Activated CD8-positive, alpha-beta memory T cell treated with anti-CD3 and anti-CD28 coated beads for 24 hours (primary cell): Measurements from ENCODE around the gene FOXD2.
"Not testable (repeated sequence)": the region's sequence is repeated elsewhere in the genome, so short reads cannot be mapped to it uniquely, and the experiment has no call there.

Experiments used
- DNase-seq: peaks from one replicate; pipeline ENCODE4 v3.0.0-alpha.2; 2020

FOXD2 gene

DNA sequence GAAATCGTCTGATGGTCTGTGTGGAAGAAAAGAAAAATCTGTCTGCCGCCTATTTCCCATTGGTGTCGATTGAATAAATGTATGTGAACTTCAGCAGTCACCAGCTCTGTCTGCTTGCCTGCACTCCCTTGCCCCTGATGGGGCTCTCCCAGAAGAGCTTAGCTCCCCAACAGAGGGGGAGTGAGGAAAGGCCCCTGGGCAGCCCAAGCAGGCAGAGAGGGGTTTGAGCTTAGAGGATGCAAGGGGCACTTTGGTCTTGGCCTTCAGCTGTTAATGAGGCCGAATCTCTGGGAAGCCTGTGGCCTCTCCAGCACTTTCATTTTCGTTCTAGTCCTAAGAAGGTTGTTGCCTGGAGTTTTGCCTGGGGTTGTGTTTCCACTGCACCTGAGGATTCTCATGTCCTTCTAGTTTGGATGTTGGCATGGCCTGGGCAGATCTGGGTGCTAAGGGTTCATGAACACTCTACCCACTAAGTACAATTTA is 2.8 kb downstream of the FOXD2 start:
- DNase-seq: no peak

DNA sequence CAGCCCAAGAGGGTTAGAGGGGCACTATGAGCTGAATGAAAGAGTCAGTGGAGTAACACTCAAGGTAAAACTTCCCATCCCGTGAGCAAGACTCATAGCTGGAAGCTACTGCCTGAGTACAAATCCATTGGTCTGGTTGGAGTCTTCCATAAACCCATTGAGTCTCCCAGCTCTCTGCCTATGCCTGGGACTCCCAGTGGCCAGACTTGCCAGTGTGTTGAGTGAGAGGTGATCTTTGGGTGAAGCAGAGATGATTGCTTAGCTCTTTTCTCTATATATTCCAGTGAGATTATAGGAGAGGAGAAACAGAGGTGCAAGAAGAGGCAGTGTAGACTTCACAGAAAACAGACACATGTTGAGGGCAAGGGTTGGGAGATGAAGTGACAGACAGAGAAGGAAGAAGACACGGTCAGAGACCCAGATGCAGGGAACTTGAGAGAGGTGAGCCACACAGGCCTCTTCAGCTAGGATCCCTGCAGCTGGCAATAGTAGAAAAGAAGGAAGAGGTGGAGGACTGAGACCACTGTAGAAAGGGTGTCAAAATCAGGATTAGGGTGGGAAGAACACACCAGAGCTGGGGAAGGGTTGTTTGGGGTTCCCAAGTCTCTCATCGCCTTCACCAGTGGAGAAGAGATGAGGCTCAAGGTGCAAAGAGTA is 3.7 kb downstream of the FOXD2 start:
- no peak for DNase-seq

DNA sequence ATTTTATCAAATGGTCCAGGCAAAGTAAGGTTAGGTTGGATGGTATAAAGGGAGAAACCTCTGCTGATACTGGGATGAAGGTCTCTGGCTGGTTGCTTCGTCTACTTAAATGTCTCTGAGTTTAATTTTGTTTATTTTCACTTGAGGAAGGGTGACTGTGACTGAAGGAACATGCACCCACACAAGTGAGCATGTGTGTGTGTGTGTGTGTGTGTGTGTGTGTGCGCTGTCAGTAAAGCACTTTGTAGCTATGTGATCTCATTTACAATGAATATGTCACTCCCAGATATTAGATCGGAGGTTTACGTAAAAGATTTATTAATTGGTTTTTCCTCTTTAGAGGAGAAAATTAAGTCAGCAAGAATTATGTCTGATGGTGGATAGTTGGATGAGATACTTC is 4.4 kb downstream of the FOXD2 start:
- no peak for DNase-seq

DNA sequence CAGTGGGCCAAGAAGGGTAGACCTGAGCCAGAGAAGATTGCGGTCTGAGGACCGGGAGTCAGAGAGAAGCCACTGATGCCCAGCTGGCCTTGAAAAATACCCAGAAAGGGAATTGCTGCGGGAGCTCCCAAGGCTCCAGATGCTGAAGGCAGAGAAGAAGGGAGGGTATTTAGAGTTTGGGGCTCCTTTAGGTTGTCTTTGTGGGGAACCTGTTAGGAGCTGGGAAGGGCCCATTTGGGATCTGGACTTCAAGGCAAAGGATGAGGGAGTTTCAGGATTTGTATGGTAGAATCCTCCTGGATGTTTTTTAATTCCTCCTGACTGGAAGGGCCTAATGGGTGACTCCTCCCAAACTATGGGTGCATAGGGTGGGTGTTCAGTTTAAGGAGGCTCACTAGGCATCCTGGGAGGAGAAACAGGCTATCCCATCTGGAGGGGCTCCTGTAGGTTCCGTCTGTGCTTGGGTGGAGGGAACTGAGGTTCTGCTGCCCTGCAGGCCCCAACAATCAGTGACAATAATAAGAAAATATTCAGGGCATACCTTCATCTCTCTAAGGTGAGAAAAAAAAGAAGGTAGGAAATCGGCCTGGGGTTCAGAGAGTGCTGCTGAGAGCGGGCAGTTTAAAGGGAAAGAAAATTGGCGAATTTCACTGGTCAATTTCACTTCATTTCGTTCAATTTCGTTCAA is 5.1 kb downstream of the FOXD2 start:
- DNase-seq: no peak

DNA sequence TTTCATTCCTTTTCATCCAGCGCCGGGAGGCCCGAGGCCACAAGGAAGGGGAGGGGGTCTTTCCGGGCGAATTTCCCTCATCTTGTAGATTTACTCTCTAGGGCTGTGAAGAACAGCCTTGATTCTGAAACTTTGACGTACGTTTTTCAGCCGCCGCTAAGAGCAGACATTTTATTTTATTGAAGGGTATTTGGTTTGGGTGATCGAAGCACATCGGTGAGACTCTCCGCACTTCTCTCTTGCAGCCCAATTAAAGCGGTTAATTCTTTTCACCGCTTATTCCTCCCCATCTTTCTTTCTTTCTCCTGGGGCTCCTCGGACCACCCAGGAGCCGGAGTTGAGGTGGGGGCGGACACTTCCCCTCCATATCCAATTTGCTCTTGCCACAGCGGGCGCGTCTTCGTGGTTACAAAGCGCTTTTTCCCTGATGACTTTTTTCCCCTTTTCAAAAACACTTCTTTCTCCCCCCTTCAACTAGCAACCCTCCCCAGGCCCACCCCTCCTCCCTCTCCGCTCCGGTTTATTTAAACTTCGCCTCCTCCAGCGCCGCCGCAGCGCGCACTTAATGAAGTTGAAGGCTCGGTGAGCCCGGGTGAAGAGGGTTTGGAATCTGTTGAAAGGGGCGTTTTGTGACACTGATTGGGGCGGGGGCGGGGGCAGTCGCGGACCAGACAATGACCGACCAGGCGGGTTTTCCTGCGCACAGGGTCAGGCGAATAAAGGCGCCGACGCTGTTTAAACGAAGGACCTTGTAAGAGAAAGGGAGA is 5.9 kb downstream of the FOXD2 start:
- no peak for DNase-seq

DNA sequence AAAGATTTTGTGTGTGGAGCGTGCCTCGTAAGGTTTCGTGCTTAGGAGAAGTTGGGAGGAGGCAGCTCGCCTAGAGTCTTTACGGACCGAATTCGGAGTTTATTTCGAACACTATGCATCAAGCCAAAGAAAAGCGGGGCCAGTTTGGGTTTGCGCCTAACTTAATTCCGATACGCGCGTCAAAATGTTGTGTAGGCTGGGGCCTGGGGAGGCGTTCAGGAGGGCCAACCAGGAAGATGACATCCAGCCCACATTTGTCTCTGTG is 6.4 kb downstream of the FOXD2 start:
- DNase-seq: no peak

DNA sequence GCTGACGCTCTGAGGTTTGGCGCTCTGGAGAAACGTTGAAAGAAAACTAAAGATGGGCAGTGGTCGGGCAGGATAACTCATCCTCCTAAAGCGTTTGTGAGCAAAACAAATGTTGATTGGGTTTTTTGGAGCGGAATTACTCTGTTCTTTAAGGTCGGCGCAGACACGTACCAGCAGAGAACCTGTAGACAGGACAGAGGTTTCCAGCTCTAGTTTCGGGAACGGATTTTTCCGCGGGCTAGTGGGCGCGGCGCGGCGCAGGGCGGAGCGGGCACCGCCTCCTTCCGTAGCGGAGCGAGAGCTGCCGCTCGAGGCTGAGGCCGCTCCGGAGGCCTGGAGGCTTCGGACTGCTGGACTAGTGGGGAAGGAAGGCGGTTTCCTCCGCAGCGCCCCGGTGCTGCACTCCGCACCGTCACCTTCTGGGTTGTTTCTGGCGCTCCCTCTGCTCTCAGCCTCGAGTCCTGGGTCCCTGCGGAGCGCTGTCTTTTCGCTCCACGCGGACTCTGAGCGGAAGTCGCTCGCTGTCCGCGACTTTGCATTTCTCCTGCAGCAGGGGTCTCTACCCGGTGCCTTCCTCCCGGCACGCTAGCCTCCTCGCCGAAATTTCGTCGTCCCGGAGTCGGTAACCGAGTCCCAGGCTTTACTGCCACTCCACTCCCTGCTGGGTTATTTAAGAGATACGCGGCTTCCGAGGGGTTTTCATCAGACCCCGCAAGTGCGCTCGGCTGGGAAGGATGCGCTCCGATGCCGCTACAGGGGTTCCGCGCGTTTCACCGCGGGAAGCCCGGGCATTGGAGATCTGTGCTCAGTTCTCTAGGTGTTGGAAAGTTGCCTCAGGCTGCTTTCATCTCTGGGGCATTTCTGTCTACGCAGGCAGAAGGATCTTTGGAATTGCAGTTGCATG is 7.0 kb downstream of the FOXD2 start:
- peak; percentile 70 for DNase-seq

DNA sequence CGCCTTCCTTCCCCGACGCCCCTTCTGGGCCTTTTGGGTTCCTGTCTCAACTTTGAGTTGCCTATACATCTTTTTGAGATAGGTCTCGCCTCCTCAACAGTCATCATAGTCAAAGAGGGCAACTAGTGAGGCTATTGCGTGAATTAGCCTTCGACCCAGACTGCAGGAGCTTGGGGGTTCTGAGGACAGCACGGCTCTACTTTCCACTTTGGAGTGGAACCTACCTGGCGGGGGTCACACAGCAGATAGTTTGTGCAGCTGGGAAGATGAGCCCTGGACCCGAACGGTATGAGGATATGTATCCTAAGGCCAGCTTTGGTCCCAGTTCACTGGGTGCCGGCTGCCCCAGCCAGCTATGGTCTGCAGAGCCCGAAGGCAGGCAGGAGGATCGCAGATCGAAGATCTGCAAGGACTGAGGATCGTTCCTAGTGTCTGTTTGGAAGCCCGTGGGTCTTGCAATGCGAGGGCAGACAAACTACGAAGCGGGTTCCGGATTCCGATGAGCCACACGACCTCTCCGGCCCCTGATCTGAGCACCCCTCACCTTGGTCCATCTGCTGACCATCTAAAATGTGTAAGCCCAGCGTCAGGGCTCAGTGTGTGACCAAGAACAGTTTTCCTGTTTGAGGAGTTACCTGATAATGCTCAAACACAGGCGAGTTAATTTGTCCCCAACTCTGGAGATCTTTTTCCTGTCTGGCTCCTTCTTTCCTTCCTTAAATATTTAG is 8.1 kb downstream of the FOXD2 start:
- DNase-seq: no peak

DNA sequence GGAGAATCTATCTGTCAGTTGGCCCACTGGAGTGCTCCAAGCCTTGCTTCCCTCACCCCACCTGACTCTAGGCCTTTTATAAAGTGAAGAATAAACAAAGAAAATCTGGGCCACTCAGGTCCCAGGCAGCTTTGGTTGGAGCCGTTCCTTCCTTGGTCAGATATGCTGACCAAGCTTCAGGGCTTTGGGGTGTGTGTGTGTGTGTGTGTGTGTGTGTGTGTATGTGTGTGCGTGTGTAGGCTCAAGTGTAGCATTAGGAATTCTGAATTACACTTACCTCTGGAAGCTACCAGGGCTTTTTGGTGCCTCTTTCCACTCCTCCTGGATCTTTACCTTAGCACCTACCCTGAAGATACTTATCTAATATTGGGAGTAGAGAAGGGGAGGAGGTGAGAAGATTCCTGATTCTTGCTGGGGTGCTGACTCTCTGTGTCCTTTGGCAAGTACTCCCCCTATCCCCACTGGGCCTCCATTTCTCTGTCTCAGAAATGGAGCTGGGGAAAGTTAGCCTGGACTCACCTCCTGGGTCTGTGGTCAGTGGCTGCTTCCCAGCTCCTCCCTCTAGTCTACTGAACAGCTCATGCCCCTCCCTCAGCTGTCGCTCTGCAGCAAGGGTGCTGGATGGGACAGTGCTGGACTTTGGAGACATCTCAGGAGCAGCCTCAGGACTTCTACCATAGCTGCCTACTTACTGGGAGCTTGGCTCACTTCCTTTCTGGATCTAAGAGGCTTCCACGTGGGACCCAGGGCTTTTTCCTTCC is 10.8 kb downstream of the FOXD2 start:
- DNase-seq: no peak

DNA sequence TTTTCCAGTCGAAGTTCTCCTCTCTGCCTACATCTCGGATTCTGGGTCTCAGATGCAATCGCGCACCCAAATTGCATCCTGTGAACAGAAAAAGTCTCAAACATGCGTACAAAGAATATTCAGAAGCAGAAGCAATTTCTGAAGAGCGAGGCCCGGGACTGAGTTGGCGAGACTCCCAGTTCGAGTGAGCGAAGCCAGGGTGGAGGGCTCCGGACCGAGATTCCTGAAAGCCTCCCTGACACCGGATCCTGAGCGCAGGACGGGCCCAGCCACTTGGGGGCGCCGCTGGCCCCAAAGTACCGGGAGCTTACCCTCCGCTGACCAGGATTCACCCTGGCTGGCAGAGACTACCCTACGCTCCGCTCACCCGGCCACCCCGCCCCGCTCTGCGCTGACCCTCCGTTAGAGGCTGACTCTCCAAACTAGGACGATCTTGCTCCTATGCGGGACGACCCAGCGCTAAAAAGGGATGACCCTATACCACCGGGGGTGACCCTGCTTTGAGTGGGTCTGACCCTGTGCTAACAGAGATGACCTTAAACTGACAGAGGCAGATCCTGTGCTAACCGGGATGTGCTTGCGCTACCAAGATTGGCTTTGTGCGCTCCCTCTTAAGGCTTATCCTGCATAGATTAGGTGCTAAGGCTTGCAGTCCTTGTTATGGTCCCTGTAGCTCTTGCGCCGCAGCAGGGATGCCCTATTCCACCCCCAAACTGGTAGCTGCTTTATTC is 12.1 kb downstream of the FOXD2 start:
- no peak for DNase-seq

DNA sequence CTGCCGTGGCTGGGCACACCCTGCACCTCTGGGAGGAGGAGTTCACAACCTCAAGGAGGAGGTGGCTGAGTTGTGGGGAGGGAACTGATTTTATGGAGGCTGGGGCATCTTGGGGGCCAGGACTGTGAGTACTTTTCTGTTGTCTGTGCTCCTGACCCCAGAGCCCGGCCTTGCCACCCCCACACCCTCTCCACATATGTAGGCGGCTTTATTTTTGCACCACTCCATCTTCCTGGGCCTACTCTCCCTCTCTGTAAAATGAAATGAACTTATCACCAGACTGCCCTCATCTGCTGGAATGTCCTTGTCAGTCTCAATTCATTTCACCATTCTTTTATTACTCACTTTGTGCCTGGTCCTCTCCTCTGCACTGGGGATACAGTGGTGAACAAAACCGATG is 12.8 kb downstream of the FOXD2 start:
- no peak for DNase-seq

DNA sequence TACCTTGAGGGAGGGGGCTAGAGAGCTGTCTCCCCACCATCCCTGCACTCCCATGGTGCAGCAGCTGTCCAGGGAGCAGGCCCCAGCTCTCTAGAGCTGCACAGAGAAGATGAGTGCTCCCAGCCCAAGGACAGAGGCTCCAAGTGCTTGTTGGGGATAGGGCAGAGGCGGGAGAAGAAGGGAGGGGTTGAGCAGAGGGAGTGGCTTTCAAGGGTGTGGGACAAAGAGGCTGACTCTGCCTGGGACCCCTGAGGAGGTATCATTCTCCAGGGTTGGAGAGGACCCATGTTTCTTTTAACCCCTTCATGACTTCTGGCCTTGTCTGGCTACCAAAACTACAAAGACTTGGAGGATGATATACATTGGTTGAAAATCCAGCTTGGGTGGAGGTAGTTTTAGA is 14.6 kb downstream of the FOXD2 start:
- DNase-seq: no peak

DNA sequence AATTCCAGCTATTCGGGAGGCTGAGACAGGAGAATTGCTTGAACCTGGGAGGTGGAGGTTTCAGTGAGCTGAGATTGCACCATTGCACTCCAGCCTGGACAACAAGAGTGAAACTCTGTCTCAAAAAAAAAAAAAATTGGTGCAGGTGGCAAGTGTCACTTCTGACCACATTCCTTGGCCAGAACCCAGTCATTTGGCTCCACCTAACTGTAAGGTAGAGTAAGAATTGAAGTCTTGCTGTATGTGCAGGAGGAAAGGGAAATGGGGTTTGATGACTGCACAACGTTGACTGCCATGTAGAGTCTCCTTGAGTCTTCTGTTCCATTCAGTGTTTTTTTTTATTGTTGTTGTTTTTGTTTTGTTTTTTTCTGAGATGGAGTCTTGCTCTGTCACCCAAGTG is 16.1 kb downstream of the FOXD2 start:
- not testable (repeated sequence) for DNase-seq

DNA sequence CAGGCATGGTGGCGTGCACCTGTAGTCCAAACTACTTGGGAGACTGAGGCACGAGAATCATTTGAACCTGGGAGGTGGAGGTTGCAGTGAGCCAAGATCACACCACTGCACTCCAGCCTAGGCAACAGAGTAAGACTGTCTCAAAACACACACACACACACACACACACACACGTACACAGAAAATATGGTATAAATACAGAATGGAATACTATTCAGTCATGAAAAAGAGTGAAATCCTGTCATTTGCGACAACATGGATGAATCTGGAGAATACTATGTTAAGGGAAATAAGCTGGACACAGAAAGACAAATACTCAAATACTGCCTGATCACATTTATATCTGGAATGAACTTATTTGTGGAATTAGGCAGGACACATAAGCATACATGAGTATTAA is 18.4 kb downstream of the FOXD2 start:
- DNase-seq: no peak

DNA sequence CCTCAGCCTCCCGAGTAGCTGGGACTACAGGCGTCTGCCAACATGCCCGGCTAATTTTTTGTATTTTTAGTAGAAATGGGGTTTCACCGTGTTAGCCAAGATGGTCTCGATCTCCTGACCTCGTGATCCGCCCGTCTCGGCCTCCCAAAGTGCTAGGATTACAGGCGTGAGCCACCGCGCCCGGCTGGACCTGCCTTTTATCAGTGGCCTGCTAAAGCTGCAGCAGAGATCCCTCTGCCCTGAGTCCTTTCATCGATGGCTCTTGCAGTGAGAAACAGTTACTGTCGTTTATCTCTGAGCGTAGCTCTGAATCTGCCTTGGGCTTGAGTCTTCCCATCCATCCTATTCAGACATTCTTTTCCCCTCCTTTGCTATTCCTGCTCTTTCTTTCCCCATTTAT is 19.7 kb downstream of the FOXD2 start:
- DNase-seq: not testable (repeated sequence)

DNA sequence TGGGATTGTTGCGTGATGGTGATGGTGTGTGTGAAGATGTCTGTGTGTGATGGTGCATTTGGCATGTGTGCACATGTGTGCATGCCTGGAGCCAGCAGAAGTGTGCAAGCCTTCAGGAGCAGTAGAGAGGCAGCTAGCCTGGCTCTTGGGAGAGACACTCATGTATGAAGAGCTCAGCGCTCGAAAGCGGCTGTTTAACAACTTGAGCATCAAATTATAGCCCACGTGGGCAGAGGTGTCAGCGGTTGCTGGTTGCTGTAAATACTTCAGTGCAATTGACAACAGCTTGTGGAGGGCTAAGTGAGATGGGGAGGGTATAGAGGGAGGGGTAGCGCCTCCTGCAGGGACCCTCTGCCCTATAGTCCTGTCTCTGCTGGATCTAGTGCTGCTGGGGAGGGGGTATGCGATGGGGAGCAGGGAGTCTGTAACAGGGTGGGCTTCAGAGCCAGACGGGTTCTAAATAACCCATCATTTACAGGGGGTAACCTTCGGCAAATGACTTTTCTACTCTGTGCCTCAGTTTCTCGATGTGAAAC is 21.5 kb downstream of the FOXD2 start:
- DNase-seq: no peak

DNA sequence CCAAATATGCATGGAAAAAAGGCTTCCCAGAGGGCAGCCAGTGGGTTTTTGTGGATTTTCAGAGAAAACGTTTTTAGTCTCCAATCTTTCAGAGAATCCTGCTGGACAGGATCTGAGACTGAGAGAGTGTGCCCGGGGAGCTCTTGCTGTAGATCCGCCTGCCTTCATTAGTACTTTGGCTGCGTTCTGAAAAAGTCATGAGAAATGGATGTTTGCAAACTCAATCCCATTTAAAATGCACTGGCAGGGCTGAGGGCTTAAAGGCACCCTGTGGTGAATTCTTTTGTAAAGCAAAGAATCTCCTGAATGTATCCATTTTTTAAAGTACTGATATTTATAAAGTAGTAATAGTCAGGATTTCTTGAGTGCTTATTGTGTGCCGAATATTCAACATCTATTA is 22.2 kb downstream of the FOXD2 start:
- no peak for DNase-seq

DNA sequence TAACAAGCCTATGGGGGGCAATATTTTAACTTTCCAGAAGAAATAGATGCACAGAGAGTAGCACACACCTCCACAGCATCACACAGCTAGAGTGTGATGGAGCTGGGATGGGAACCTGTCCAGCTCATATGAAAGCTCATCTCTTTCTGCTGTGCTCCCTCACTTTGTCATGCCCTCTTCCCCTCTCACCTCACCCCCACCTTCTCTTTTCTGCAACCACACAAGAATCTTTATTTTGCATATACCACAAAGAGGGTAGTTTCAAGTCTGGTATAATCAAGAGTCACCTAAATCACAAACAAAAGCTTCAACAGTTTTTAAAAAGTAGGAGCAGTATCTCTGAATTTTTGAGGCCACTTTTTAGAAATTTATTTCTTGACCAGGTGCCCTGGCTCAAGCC is 22.6 kb downstream of the FOXD2 start:
- no peak for DNase-seq

DNA sequence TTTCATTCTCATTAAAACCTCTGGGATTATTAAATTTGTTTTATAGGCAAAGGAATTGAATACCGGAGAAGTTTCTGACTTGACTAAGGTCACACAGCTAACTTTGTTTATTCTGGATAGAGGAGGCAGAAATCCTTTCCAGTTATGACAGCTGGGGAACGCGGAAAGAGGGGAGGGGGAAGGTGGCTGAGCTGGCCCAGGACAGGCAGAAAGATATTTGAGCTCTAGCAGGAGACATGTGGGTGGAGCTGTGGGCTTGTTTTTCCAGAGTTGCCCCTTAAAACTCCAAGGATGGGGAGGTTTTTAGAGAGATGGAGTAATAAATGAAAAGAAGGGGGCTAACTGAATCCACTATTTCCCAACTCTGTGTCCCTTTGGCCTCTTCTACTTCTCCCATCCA is 27.8 kb downstream of the FOXD2 start:
- DNase-seq: no peak

DNA sequence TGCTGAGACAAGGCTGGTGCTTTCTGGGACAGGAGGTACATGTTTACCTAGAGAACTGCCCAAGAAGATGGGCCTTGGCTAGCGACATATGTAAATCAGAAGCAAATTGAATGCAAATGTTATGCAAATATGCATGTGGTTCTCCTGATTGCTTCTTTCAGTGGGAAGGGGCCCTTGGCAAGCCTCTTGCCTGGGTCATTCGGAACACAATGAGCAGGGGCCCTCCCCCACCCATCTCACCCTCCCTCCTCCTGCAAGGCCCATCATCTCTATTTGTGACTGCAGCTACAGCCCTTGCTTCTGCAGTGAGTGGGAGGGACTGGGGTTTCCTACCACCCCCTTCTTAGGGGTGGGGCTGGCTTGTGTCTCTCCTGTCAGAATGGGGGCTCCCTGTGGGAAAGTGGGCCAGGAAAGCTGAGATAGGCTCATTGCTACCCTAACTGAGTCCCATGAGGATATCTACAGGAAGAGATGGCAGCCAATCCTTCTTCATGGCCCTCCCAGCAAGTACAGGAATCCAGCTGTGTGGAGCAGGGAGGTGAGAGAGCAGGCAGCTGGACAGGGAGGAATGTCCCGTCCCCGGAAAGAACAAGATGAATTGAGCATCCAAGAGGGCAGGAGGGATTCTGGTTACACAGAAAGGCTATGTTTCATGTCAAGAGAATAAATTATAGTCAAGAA is 31.0 kb downstream of the FOXD2 start:
- DNase-seq: no peak
